Activated CD4-positive, alpha-beta memory T cell treated with anti-CD3 and anti-CD28 coated beads for 36 hours (primary cell): Measurements from ENCODE around the gene RGS10. TPM values are rescaled to one million over a fixed set of nuclear protein-coding genes. Genes with fewer than 3 reads are reported as not detected.

Source experiments
- CTCF ChIA-PET: fragments of 350-600 bp; sonication (Branson Sonifier 250); formaldehyde crosslinking; loops from one replicate; lab custom pipeline; 2021; ENCODE audit warnings: antibody characterized with exemption, inconsistent platforms; lab: Charles Lee
- POLR2A ChIA-PET: fragments of 350-600 bp; sonication (Branson Sonifier 250); formaldehyde crosslinking; loops from one replicate; lab custom pipeline; 2021; ENCODE audit warnings: antibody characterized with exemption; lab: Charles Lee
- DNase-seq: peaks from one replicate; pipeline ENCODE4 v3.0.0-alpha.2; 2020
- H3K27ac Mint-ChIP-seq: one replicate; pipeline ENCODE4 v1.8.0; 2021; ENCODE audit warnings: mixed read lengths
- H3K27me3 Mint-ChIP-seq: one replicate; pipeline ENCODE4 v1.8.0; 2021; ENCODE audit warnings: mixed read lengths
- H3K36me3 Mint-ChIP-seq: one replicate; pipeline ENCODE4 v1.8.0; 2021; ENCODE audit warnings: mixed read lengths
- H3K4me1 Mint-ChIP-seq: one replicate; pipeline ENCODE4 v1.8.0; 2021; ENCODE audit warnings: low read depth, mixed read lengths
- H3K4me3 Mint-ChIP-seq: one replicate; pipeline ENCODE4 v1.8.0; 2021; ENCODE audit warnings: mild to moderate bottlenecking, mixed read lengths
- H3K9me3 Mint-ChIP-seq: one replicate; pipeline ENCODE4 v1.8.0; 2021; ENCODE audit warnings: mixed read lengths
- intact Hi-C: fragments of 100-400 bp; cut with micrococcal nuclease; formaldehyde crosslinking; loops from one replicate; pipeline ENCODE4 v1.15.1; 2023
- total RNA-seq, 2 experiments: library from RNA; stranded (reverse); gene quantifications; one replicate each; pipeline ENCODE4 v1.2.3, GENCODE V29; 2021

Gene RGS10
- total RNA-seq, 2 experiments from 2014 or later, result 158 to 173 TPM

GRCh38 chr10:119517235-119518141, 25.0 kb downstream of the RGS10 start:
- Mint-ChIP-seq H3K36me3 (peaks cover 30% of the 10 kb centered on the region), H3K4me3 (peak overlapping the region; percentile 55)

GRCh38 chr10:119516381-119517234, 25.9 kb downstream of the RGS10 start:
- ChIA-PET CTCF (interaction anchor here (1.5 to 5.0 kb wide), 7 partner anchors 9 to 317 kb away, joined by 3 to 26 read pairs (median 5); partner anchors contain the start of gene RGS10), POLR2A (interaction anchor here (1.1 to 2.9 kb wide), 5 partner anchors 13 to 80 kb away, joined by 3 to 20 read pairs (median 6); partner anchors contain the start of genes RGS10 and TIAL1)
- intact Hi-C loops, result loop anchor here (1.0 to 5.0 kb wide), 5 partner anchors 14 to 209 kb away; no protein-coding TSS in a partner anchor
- Mint-ChIP-seq H3K27me3 (no peaks in the 10 kb centered on the region), H3K9me3 (no peaks in the 10 kb centered on the region), H3K27ac (peak overlapping the region; percentile 85), H3K4me1 (peaks cover 53% of the 10 kb centered on the region), H3K36me3 (peaks cover 29% of the 10 kb centered on the region), H3K4me3 (peak overlapping the region; percentile 55)
- DNase-seq, result peak; percentile 87

More at GRCh38 chr10:119517235-119518141, 25.0 kb downstream of the RGS10 start:
- Mint-ChIP-seq H3K27me3 (no peaks in the 10 kb centered on the region), H3K9me3 (no peaks in the 10 kb centered on the region), H3K4me1 (peaks cover 59% of the 10 kb centered on the region), H3K27ac (peak overlapping the region; percentile 85)
- peak; percentile 85 for DNase-seq
- ChIA-PET POLR2A (interaction anchor here (0.7 to 2.9 kb wide), 12 partner anchors 10 to 135 kb away, joined by 3 to 20 read pairs (median 4); partner anchors contain the start of gene RGS10), CTCF (interaction anchor here (0.6 to 5.0 kb wide), 10 partner anchors 10 to 318 kb away, joined by 3 to 26 read pairs (median 4); partner anchors contain the start of gene RGS10)
- intact Hi-C loops, result loop anchor here (2.0 to 5.0 kb wide), 2 partner anchors 135 to 210 kb away; no protein-coding TSS in a partner anchor

GRCh38 chr10:119515511-119516045, 26.9 kb downstream of the RGS10 start:
- Mint-ChIP-seq H3K27ac (peak overlapping the region; percentile 55), H3K36me3 (peaks cover 33% of the 10 kb centered on the region), H3K27me3 (no peaks in the 10 kb centered on the region), H3K9me3 (no peaks in the 10 kb centered on the region), H3K4me3 (no peak overlapping the region), H3K4me1 (peaks cover 50% of the 10 kb centered on the region)
- intact Hi-C loops, result loop anchor here (1.0 to 5.0 kb wide), 5 partner anchors 13 to 208 kb away; no protein-coding TSS in a partner anchor
- ChIA-PET CTCF (interaction anchor here (1.5 to 5.0 kb wide), 3 partner anchors 8 to 27 kb away, joined by 3 to 26 read pairs (median 7); partner anchors contain the start of gene RGS10), POLR2A (interaction anchor here (1.3 kb wide), 1 partner anchor 81 kb away, joined by 3 read pairs; the partner anchor contains the start of gene TIAL1)
- DNase-seq, result no peak

DNA sequence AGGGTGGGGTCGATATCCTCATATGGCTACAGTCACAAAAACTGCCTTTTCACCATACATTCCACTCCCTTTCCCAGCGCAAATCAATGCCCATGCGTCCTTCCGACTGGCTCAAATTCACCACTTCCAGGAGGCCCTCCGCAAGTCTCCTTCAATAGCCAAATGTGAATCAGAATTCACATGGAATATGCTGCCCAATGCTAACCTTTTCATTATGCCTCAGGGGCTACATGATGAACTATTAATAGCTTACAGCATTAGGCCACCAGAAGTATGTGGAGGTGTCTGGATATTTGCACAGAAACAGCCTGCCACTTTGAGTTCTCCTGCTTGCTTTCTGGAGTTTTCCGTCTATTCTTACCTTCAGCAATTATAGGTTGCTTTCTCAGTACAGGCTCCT, 27.7 kb downstream of the RGS10 start:
- peaks cover 45% of the 10 kb centered on the region for H3K4me1 Mint-ChIP-seq

DNA sequence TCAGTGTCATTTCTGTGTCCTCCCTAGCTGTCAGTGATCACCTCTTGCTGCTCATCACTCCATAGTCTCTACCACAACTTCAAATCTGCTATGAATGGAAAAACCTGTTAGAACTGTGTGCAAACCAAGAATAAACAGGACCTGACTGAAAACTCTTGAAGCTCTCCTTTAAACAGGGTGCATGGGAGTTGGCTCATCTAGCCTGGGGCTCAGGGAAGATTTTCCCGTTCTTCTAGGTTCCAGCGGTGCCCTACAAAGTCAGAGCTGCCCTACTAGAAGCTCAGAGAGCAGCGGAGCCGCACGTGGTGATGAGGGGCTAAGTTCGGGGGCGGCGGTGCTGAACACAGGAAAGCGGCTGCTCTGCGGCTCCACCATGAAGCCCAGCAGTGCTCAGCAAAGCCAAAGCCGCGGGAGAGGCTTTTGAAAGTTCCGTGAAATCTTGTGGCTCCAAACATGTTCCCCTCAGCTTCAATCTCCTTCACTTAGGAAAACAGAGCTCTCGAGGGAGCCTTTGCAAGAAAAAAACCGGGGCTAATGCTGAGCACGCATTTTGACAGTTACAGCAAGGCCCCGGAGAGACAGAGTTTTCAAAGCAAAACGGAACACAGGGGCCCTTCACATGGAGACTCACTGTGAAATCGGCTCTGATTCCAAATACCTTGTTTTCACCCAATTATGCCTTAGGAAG, 30.5 kb downstream of the RGS10 start:
- ChIA-PET POLR2A (no interaction called here), CTCF (no interaction called here)
- H3K27ac Mint-ChIP-seq, result no peak overlapping the region
- DNase-seq, result no peak
- peaks cover 18% of the 10 kb centered on the region for H3K4me1 Mint-ChIP-seq
- no peaks in the 10 kb centered on the region for H3K9me3 Mint-ChIP-seq
- intact Hi-C loops, result no loop called here
- peaks cover 41% of the 10 kb centered on the region for H3K36me3 Mint-ChIP-seq
- no peaks in the 10 kb centered on the region for H3K27me3 Mint-ChIP-seq
- no peak overlapping the region for H3K4me3 Mint-ChIP-seq

More for the DNA sequence above, 27.7 kb downstream of the RGS10 start:
- POLR2A ChIA-PET, result no interaction called here
- Mint-ChIP-seq H3K27me3 (no peaks in the 10 kb centered on the region), H3K36me3 (peaks cover 38% of the 10 kb centered on the region), H3K4me3 (no peak overlapping the region), H3K27ac (no peak overlapping the region), H3K9me3 (no peaks in the 10 kb centered on the region)
- CTCF ChIA-PET, result interaction anchor here (1.5 to 5.0 kb wide), 2 partner anchors 20 to 28 kb away, joined by 3 to 26 read pairs; partner anchors contain the start of gene RGS10
- no peak for DNase-seq
- intact Hi-C loops, result loop anchor here (5.0 kb wide), 1 partner anchor 208 kb away; no protein-coding TSS in a partner anchor

GRCh38 chr10:119509909-119510451, 32.5 kb downstream of the RGS10 start:
- DNase-seq, result no peak
- Mint-ChIP-seq H3K27me3 (no peaks in the 10 kb centered on the region), H3K27ac (no peak overlapping the region), H3K4me1 (peaks cover 15% of the 10 kb centered on the region), H3K9me3 (no peaks in the 10 kb centered on the region), H3K36me3 (peaks cover 46% of the 10 kb centered on the region), H3K4me3 (no peak overlapping the region)
- ChIA-PET POLR2A (no interaction called here), CTCF (interaction anchor here (1.0 to 1.2 kb wide), 2 partner anchors 34 to 65 kb away, joined by 3 read pairs; no protein-coding TSS in a partner anchor)
- intact Hi-C loops, result no loop called here

- Mint-ChIP-seq H3K27me3 (no peaks in the 10 kb centered on the region), H3K4me1 (peaks cover 40% of the 10 kb centered on the region), H3K36me3 (peaks cover 57% of the 10 kb centered on the region), H3K27ac (no peak overlapping the region), H3K4me3 (no peak overlapping the region), H3K9me3 (no peaks in the 10 kb centered on the region)
- ChIA-PET CTCF (interaction anchor here (2.2 kb wide), 1 partner anchor 9 kb away, joined by 7 read pairs; no protein-coding TSS in a partner anchor), POLR2A (no interaction called here)
- no peak for DNase-seq
- intact Hi-C loops, result no loop called here
Measured at GRCh38 chr10:119507115-119507514, 35.4 kb downstream of the RGS10 start.

DNA sequence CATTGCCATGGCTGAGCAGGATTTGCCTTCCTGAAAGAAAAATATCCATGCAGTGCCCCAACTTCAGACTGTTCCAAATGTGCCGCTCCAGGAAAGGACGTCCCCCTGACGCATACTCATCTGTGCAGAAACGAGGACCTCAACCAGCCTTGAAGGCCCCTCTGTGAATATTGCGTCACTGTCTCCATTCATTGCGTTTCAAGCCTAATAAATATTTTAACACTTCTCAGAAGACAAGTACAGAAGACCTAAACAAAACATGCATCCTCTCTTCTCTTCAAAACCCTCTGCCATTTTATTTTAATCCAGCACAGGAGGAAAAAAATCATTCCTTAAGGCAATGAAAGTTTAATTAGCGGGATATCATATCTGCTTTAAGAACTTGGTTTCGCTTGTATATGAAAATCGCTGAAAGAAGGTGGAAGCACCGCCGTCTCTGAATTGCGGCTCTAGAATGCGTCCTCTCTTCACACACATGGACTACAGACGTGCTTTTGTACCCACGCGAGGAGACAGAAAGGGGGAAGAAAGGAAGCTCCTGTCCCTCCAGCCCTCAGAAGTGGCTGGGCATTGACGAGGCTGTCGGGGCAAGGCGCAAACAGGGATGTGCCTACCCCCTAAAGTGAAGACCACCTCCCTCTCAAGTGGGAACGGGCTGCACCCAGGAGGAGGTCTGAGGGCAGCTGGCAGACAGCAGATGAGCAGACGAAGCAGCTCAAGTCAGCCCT, 36.8 kb downstream of the RGS10 start:
- no peak overlapping the region for H3K4me3 Mint-ChIP-seq
- POLR2A ChIA-PET, result no interaction called here

GRCh38 chr10:119505131-119505551, 37.4 kb downstream of the RGS10 start:
- peaks cover 56% of the 10 kb centered on the region for H3K4me1 Mint-ChIP-seq
- H3K9me3 Mint-ChIP-seq, result no peaks in the 10 kb centered on the region
- H3K36me3 Mint-ChIP-seq, result peaks cover 49% of the 10 kb centered on the region
- intact Hi-C loops, result no loop called here
- CTCF ChIA-PET, result no interaction called here
- H3K4me3 Mint-ChIP-seq, result no peak overlapping the region
- H3K27ac Mint-ChIP-seq, result no peak overlapping the region
- DNase-seq, result no peak
- no peaks in the 10 kb centered on the region for H3K27me3 Mint-ChIP-seq
- POLR2A ChIA-PET, result no interaction called here

More for the DNA sequence above, 36.8 kb downstream of the RGS10 start:
- H3K9me3 Mint-ChIP-seq, result no peaks in the 10 kb centered on the region
- no peak for DNase-seq
- intact Hi-C loops, result no loop called here
- CTCF ChIA-PET, result no interaction called here
- H3K4me1 Mint-ChIP-seq, result peaks cover 50% of the 10 kb centered on the region
- no peaks in the 10 kb centered on the region for H3K27me3 Mint-ChIP-seq
- H3K36me3 Mint-ChIP-seq, result peaks cover 53% of the 10 kb centered on the region
- peak overlapping the region; percentile 13 for H3K27ac Mint-ChIP-seq

DNA sequence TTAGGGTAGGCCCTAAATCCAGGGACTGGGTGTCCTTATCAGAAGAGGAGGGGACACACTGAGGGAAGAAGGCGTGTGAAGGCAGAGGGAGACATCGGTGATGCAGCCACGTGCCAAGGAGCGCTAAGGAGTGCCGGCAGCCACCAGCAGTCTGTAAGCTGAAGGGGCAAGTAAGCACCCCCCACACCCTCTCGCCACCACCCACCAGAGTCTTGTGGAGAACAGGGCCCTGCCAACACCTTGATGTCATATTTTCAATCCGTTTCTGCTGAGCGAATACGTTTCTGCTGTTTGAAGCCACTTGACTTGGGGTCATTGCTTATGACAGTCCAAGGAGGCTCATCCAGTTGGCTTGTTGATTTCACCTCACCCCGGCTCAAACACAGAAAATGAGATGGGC, 37.9 kb downstream of the RGS10 start:
- peaks cover 61% of the 10 kb centered on the region for H3K4me1 Mint-ChIP-seq
- no peak overlapping the region for H3K27ac Mint-ChIP-seq
- intact Hi-C loops, result loop anchor here (5.0 kb wide), 2 partner anchors 148 to 368 kb away; partner anchors contain the start of genes BAG3 and MCMBP
- ChIA-PET CTCF (no interaction called here), POLR2A (no interaction called here)
- no peaks in the 10 kb centered on the region for H3K27me3 Mint-ChIP-seq
- H3K4me3 Mint-ChIP-seq, result no peak overlapping the region
- peaks cover 53% of the 10 kb centered on the region for H3K36me3 Mint-ChIP-seq
- no peak for DNase-seq
- H3K9me3 Mint-ChIP-seq, result no peaks in the 10 kb centered on the region
